ENCODE results near the gene SRP14.
"Not testable (repeated sequence)": the region's sequence is repeated elsewhere in the genome, so short reads cannot be mapped to it uniquely, and the experiment has no call there.

SRP14 gene

GRCh38 chr15:40014390-40014789, 24.6 kb downstream of the SRP14 start:
- no peak overlapping the region for H3K4me3 ChIP-seq (ENCODE audit: low read length, poor library complexity, severe bottlenecking)
- H3K4me1 ChIP-seq (ENCODE audit: insufficient read depth, low read length, poor library complexity, severe bottlenecking), result no peaks in the 10 kb centered on the region
- no peaks in the 10 kb centered on the region for H3K27me3 ChIP-seq (ENCODE audit: insufficient read depth, low read length, poor library complexity, severe bottlenecking)
- no peak overlapping the region for H3K9ac ChIP-seq (ENCODE audit: low read depth, low read length, poor library complexity, severe bottlenecking)
- no peaks in the 10 kb centered on the region for H3K79me2 ChIP-seq (ENCODE audit: insufficient read depth, low read length)
- no peaks in the 10 kb centered on the region for H3K9me2 ChIP-seq (replicated peaks; ENCODE audit: low read depth, low read length)
- H3K4me2 ChIP-seq (ENCODE audit: low read depth, low read length, poor library complexity, severe bottlenecking), result no peak overlapping the region
- no peaks in the 10 kb centered on the region for H4K20me1 ChIP-seq (ENCODE audit: insufficient read depth, low read length, poor library complexity, severe bottlenecking)
- no peaks in the 10 kb centered on the region for H3F3A ChIP-seq (ENCODE audit: low read depth)
- TF ChIP-seq EZH2phosphoT487 (IDR thresholded peaks at IDR 0.05; ENCODE audit: borderline replicate concordance), result no peak
- TF ChIP-seq, protein P1, sequence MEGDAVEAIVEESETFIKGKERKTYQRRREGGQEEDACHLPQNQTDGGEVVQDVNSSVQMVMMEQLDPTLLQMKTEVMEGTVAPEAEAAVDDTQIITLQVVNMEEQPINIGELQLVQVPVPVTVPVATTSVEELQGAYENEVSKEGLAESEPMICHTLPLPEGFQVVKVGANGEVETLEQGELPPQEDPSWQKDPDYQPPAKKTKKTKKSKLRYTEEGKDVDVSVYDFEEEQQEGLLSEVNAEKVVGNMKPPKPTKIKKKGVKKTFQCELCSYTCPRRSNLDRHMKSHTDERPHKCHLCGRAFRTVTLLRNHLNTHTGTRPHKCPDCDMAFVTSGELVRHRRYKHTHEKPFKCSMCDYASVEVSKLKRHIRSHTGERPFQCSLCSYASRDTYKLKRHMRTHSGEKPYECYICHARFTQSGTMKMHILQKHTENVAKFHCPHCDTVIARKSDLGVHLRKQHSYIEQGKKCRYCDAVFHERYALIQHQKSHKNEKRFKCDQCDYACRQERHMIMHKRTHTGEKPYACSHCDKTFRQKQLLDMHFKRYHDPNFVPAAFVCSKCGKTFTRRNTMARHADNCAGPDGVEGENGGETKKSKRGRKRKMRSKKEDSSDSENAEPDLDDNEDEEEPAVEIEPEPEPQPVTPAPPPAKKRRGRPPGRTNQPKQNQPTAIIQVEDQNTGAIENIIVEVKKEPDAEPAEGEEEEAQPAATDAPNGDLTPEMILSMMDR (conservative IDR thresholded peaks at IDR 0.05; ENCODE audit: low read length), result no peak
- peaks cover 15% of the 10 kb centered on the region; the same call in 1 of the 2 replicates for H3K36me3 ChIP-seq (ENCODE audit: insufficient read depth, low read length)
- H3K9me3 ChIP-seq (ENCODE audit: insufficient read depth, low read depth, low read length), result peaks cover 15% of the 10 kb centered on the region; the same call in 1 of the 2 replicates
- H2AFZ ChIP-seq (ENCODE audit: low read length), result no peak overlapping the region

DNA sequence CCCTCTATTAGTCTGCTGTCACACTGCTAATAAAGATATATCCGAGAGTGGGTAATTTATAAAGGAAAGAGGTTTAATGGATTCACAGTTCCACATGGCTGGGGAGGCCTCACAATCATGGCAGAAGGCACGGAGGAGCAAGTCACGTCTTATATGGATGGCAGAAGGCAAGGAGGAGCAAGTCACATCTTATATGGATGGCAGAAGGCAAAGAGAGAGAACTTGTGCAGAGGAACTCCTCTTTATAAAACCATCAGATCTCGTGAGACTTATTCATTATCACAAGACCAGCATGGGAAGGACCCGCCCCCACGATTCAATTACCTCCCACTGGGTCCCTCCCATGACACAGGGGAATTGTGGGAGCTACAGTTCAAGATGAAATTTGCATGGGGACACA, 25.6 kb downstream of the SRP14 start:
- H2AFZ ChIP-seq (ENCODE audit: low read length); H3K9ac ChIP-seq (ENCODE audit: low read depth, low read length, poor library complexity, severe bottlenecking); H3K4me1 ChIP-seq (ENCODE audit: insufficient read depth, low read length, poor library complexity, severe bottlenecking); H3F3A ChIP-seq (ENCODE audit: low read depth); H3K36me3 ChIP-seq (ENCODE audit: insufficient read depth, low read length); H3K4me3 ChIP-seq (ENCODE audit: low read length, poor library complexity, severe bottlenecking); H3K9me2 ChIP-seq (replicated peaks; ENCODE audit: low read depth, low read length); H3K27me3 ChIP-seq (ENCODE audit: insufficient read depth, low read length, poor library complexity, severe bottlenecking); H4K20me1 ChIP-seq (ENCODE audit: insufficient read depth, low read length, poor library complexity, severe bottlenecking); H3K79me2 ChIP-seq (ENCODE audit: insufficient read depth, low read length); H3K4me2 ChIP-seq (ENCODE audit: low read depth, low read length, poor library complexity, severe bottlenecking): not testable (repeated sequence)
- peaks cover 15% of the 10 kb centered on the region; the same call in 1 of the 2 replicates for H3K9me3 ChIP-seq (ENCODE audit: insufficient read depth, low read depth, low read length)

DNA sequence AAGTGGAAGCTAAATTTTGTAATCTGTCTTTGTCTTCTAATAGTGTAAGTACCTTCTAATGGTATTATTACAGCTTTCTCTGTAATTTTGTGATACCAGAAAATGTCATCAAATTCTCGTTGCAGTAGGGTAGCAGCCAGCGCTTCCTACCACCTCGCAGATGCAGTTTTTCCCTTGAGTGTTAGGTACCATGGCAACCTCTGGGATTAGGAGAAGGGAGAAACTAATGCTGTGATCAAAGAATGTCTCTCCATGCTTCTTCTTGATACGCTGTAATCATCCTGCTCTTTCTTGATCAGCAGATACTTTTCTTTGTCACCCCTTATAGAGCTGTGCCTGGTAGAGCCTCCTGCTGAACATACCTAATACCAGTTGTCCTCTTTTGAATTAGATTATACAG, 27.7 kb downstream of the SRP14 start:
- Histone ChIP-seq H3K9me2 (replicated peaks; ENCODE audit: low read depth, low read length) (no peaks in the 10 kb centered on the region), H3K4me1 (ENCODE audit: insufficient read depth, low read length, poor library complexity, severe bottlenecking) (no peaks in the 10 kb centered on the region), H3K9me3 (ENCODE audit: insufficient read depth, low read depth, low read length) (peaks cover 15% of the 10 kb centered on the region; the same call in 1 of the 2 replicates), H3K79me2 (ENCODE audit: insufficient read depth, low read length) (no peaks in the 10 kb centered on the region), H3K4me3 (ENCODE audit: low read length, poor library complexity, severe bottlenecking) (no peak overlapping the region), H3K9ac (ENCODE audit: low read depth, low read length, poor library complexity, severe bottlenecking) (no peak overlapping the region), H4K20me1 (ENCODE audit: insufficient read depth, low read length, poor library complexity, severe bottlenecking) (no peaks in the 10 kb centered on the region), H3K27me3 (ENCODE audit: insufficient read depth, low read length, poor library complexity, severe bottlenecking) (no peaks in the 10 kb centered on the region), H3K4me2 (ENCODE audit: low read depth, low read length, poor library complexity, severe bottlenecking) (no peak overlapping the region), H3K36me3 (ENCODE audit: insufficient read depth, low read length) (peaks cover 21% of the 10 kb centered on the region; the same call in 1 of the 2 replicates), H2AFZ (ENCODE audit: low read length) (no peak overlapping the region), H3F3A (ENCODE audit: low read depth) (no peaks in the 10 kb centered on the region)
- no peak for TF ChIP-seq EZH2phosphoT487 (IDR thresholded peaks at IDR 0.05; ENCODE audit: borderline replicate concordance)
- TF ChIP-seq, protein P1 (conservative IDR thresholded peaks at IDR 0.05; ENCODE audit: low read length), result no peak

- H3K27me3 ChIP-seq (ENCODE audit: insufficient read depth, low read length, poor library complexity, severe bottlenecking), result no peaks in the 10 kb centered on the region
- TF ChIP-seq, protein P1 (conservative IDR thresholded peaks at IDR 0.05; ENCODE audit: low read length), result no peak
- no peak for TF ChIP-seq EZH2phosphoT487 (IDR thresholded peaks at IDR 0.05; ENCODE audit: borderline replicate concordance)
- H3K4me2 ChIP-seq (ENCODE audit: low read depth, low read length, poor library complexity, severe bottlenecking), result no peak overlapping the region
- H3K9me3 ChIP-seq (ENCODE audit: insufficient read depth, low read depth, low read length), result peaks cover 15% of the 10 kb centered on the region; the same call in 1 of the 2 replicates
- H3F3A ChIP-seq (ENCODE audit: low read depth), result no peaks in the 10 kb centered on the region
- peaks cover 21% of the 10 kb centered on the region; the same call in 1 of the 2 replicates for H3K36me3 ChIP-seq (ENCODE audit: insufficient read depth, low read length)
- H3K4me1 ChIP-seq (ENCODE audit: insufficient read depth, low read length, poor library complexity, severe bottlenecking), result no peaks in the 10 kb centered on the region
- H3K4me3 ChIP-seq (ENCODE audit: low read length, poor library complexity, severe bottlenecking), result no peak overlapping the region
- no peak overlapping the region for H2AFZ ChIP-seq (ENCODE audit: low read length)
- no peaks in the 10 kb centered on the region for H4K20me1 ChIP-seq (ENCODE audit: insufficient read depth, low read length, poor library complexity, severe bottlenecking)
- no peaks in the 10 kb centered on the region for H3K79me2 ChIP-seq (ENCODE audit: insufficient read depth, low read length)
- no peaks in the 10 kb centered on the region for H3K9me2 ChIP-seq (replicated peaks; ENCODE audit: low read depth, low read length)
- no peak overlapping the region for H3K9ac ChIP-seq (ENCODE audit: low read depth, low read length, poor library complexity, severe bottlenecking)
Measured at GRCh38 chr15:40010686-40011085, 28.3 kb downstream of the SRP14 start.
